Prostate gland (tissue), 2 donors: ENCODE measurements around the gene RELCH.

Source experiments
- CTCF ChIP-seq, 4 experiments: fragments of 200-600 bp in 2 of 4; fragments of 450-650 bp in 2 of 4; sonication (generic) in 2 of 4; IDR thresholded peaks; 1 replicate in 3 of 4; 2 replicates in 1 of 4; pipeline ENCODE4 v1.5.1; 2016 to 2019; ENCODE audit warnings: antibody characterized with exemption in 4 of 4, mild to moderate bottlenecking in 2 of 4, moderate library complexity in 2 of 4
- POLR2A ChIP-seq: fragments of 450-650 bp; IDR thresholded peaks from one replicate; pipeline ENCODE4 v1.6.1; 2016; ENCODE audit warnings: antibody characterized with exemption, mild to moderate bottlenecking

- TF ChIP-seq CTCF (IDR thresholded peaks at IDR 0.05) (no peak), POLR2A (no peak)
Measured at GRCh38 chr18:62277045-62277444, 90.0 kb downstream of the RELCH start.
